Vagina (tissue), 2 donors: ENCODE results near the gene PDE4D. TPM values are rescaled to one million over a fixed set of nuclear protein-coding genes. Genes with fewer than 3 reads are reported as not detected.
"Not testable (repeated sequence)": the region's sequence is repeated elsewhere in the genome, so short reads cannot be mapped to it uniquely, and the experiment has no call there.

Experiments used
- DNase-seq, 2 donors: peaks; one replicate each; pipeline ENCODE4 v3.0.0-alpha.2; 2017; ENCODE audit errors: extremely low spot score in 2 of 2
- H3K27ac ChIP-seq: fragments of 200-600 bp; sonication (generic); one replicate; pipeline ENCODE4 v1.5.1; 2019
- H3K27me3 ChIP-seq: fragments of 200-600 bp; sonication (generic); one replicate; pipeline ENCODE4 v1.5.1; 2019
- H3K36me3 ChIP-seq, 2 donors: fragments of 200-600 bp; sonication (generic); one replicate each; pipeline ENCODE4 v1.5.1; 2017 to 2019
- H3K4me1 ChIP-seq: fragments of 200-600 bp; sonication (generic); one replicate; pipeline ENCODE4 v1.5.1; 2019
- H3K4me3 ChIP-seq, 2 donors: fragments of 200-600 bp; sonication (generic); 1 replicate in 1 of 2; 2 replicates in 1 of 2; pipeline ENCODE4 v1.5.1; 2016 to 2019
- H3K9me3 ChIP-seq: fragments of 200-600 bp; sonication (generic); one replicate; pipeline ENCODE4 v1.5.1; 2019
- CTCF ChIP-seq, 3 experiments: fragments of 450-650 bp in 2 of 3; fragments of 200-600 bp in 1 of 3; sonication (generic) in 1 of 3; IDR thresholded peaks; one replicate each; pipeline ENCODE4 v1.5.1; 2017 to 2019; ENCODE audit warnings: antibody characterized with exemption in 3 of 3, mild to moderate bottlenecking in 2 of 3, moderate library complexity in 2 of 3
- POLR2A ChIP-seq, 2 donors: fragments of 450-650 bp; IDR thresholded peaks; one replicate each; pipeline ENCODE4 v1.6.1; 2017; ENCODE audit warnings: antibody characterized with exemption in 2 of 2, mild to moderate bottlenecking in 2 of 2, moderate library complexity in 2 of 2
- POLR2AphosphoS5 ChIP-seq, 2 donors: sonication (generic); formaldehyde crosslinking; IDR thresholded peaks; one replicate each; pipeline ENCODE4 v1.9.0; 2017; ENCODE audit warnings: antibody characterized with exemption in 2 of 2, mild to moderate bottlenecking in 2 of 2, low read depth in 1 of 2; ENCODE audit not compliant: insufficient read depth in 1 of 2
- intact Hi-C: fragments of 100-400 bp; cut with DNase I; formaldehyde crosslinking; loops from one replicate; pipeline ENCODE4 v1.15.1; 2023
- total RNA-seq: library from RNA; depleted of rRNA; stranded (reverse); fragments of >200 nt; gene quantifications from one replicate; pipeline ENCODE4 v1.2.3, GENCODE V29; 2016

Gene PDE4D
- total RNA-seq, 1 donor from 2014 or later = 86.9 TPM

DNA sequence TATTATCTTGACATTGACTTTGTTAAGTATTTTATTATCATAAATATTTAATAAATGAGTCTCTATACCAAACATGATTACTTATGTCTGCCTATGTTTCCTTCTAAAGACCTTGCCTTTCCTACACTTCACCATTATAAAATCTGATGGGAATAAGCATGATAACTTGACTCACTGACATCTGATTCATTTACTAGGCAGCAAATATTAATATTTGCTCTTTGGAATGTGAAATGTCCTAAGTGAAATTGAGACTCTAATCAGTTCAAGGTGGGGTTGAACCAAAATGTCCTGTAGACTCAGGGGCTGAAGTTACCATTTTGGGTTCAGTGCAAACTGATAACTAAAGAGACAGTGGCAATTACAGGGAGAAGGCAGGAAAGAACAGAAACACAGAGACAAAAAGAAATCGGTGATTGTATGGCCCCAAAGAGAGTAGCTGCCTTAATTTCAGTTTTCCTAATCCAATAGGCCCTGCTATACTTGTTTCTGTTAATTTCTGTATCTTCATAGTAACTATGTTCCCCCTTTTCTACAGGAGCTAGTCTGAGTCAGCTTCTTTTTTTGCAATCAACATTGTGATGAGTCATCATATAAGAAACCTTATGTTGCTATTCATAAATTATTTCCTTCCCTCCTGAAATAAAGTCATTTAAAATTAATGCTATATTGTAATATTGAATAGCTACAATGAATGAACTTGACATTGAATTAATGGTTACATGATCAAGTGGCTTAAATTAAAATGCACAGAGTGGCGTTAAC is 296.8 kb downstream of the PDE4D start:
- Histone ChIP-seq H3K36me3 (no peaks in the 10 kb centered on the region), H3K27ac (no peak overlapping the region), H3K9me3 (no peaks in the 10 kb centered on the region), H3K27me3 (no peaks in the 10 kb centered on the region), H3K4me3 (no peak overlapping the region), H3K4me1 (peaks cover 16% of the 10 kb centered on the region)
- DNase-seq = no peak
- TF ChIP-seq POLR2AphosphoS5 (IDR thresholded peaks at IDR 0.05; ENCODE audit: insufficient read depth in 1 of 2, low read depth in 1 of 2) (peak in 1 of 2 donors; percentile 41), POLR2A (IDR thresholded peaks at IDR 0.05) (no peak)
- intact Hi-C loops = no loop called here

GRCh38 chr5:59594118-59594517 is 299.4 kb downstream of the PDE4D start:
- intact Hi-C loops, DNase-seq, H3K9me3 ChIP-seq, H3K4me3 ChIP-seq, H3K36me3 ChIP-seq, H3K27me3 ChIP-seq, H3K27ac ChIP-seq: not testable (repeated sequence)
- H3K4me1 ChIP-seq = peaks cover 24% of the 10 kb centered on the region

GRCh38 chr5:59593439-59594007 is 300.0 kb downstream of the PDE4D start:
- H3K27ac ChIP-seq = no peak overlapping the region
- TF ChIP-seq POLR2A (IDR thresholded peaks at IDR 0.05) (no peak), CTCF (IDR thresholded peaks at IDR 0.05) (no peak), POLR2AphosphoS5 (IDR thresholded peaks at IDR 0.05; ENCODE audit: insufficient read depth in 1 of 2, low read depth in 1 of 2) (no peak)
- no peak overlapping the region for H3K4me3 ChIP-seq
- H3K4me1 ChIP-seq = peaks cover 19% of the 10 kb centered on the region
- intact Hi-C loops = no loop called here
- DNase-seq = no peak
- H3K36me3 ChIP-seq = no peaks in the 10 kb centered on the region
- no peaks in the 10 kb centered on the region for H3K27me3 ChIP-seq
- no peaks in the 10 kb centered on the region for H3K9me3 ChIP-seq

DNA sequence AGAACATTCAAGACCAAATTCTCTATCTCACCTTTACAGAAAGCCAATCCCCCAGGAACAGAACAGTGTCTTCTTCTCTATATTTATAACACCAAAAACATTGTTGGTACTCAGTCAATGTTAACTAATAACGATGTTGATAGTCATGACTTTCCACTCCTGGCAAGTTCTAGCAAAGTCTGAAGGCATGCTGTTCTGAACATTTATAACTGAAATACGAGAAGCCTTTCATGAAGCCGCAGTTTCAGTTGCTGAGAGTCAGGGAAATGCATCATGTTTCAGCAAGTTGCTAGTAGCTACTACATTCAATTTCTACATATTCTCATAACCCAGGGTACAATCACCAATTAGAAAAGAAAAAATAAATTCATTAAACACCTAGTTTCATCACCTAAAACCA is 301.4 kb downstream of the PDE4D start:
- no peak overlapping the region for H3K4me3 ChIP-seq
- intact Hi-C loops = no loop called here
- no peaks in the 10 kb centered on the region for H3K36me3 ChIP-seq
- TF ChIP-seq POLR2AphosphoS5 (IDR thresholded peaks at IDR 0.05; ENCODE audit: insufficient read depth in 1 of 2, low read depth in 1 of 2) (peak in 1 of 2 donors; percentile 73), CTCF (IDR thresholded peaks at IDR 0.05) (no peak)
- peaks cover 8% of the 10 kb centered on the region for H3K4me1 ChIP-seq
- no peaks in the 10 kb centered on the region for H3K27me3 ChIP-seq
- DNase-seq = no peak
- no peaks in the 10 kb centered on the region for H3K9me3 ChIP-seq
- H3K27ac ChIP-seq = no peak overlapping the region

GRCh38 chr5:59591162-59591561 is 302.4 kb downstream of the PDE4D start:
- no peaks in the 10 kb centered on the region for H3K27me3 ChIP-seq
- H3K9me3 ChIP-seq = no peaks in the 10 kb centered on the region
- peaks cover 8% of the 10 kb centered on the region for H3K4me1 ChIP-seq
- intact Hi-C loops = no loop called here
- H3K36me3 ChIP-seq = no peaks in the 10 kb centered on the region
- H3K27ac ChIP-seq = no peak overlapping the region
- H3K4me3 ChIP-seq = no peak overlapping the region
- TF ChIP-seq POLR2A (IDR thresholded peaks at IDR 0.05) = no peak
- peak in 1 of 2 donors; percentile 29 for TF ChIP-seq POLR2AphosphoS5 (IDR thresholded peaks at IDR 0.05; ENCODE audit: insufficient read depth in 1 of 2, low read depth in 1 of 2)
- TF ChIP-seq CTCF (IDR thresholded peaks at IDR 0.05) = no peak
- DNase-seq = no peak

- H3K36me3 ChIP-seq = no peaks in the 10 kb centered on the region
- intact Hi-C loops = no loop called here
- H3K9me3 ChIP-seq = no peaks in the 10 kb centered on the region
- no peaks in the 10 kb centered on the region for H3K27me3 ChIP-seq
- DNase-seq = no peak
- TF ChIP-seq POLR2AphosphoS5 (IDR thresholded peaks at IDR 0.05; ENCODE audit: insufficient read depth in 1 of 2, low read depth in 1 of 2) (no peak), CTCF (IDR thresholded peaks at IDR 0.05) (no peak), POLR2A (IDR thresholded peaks at IDR 0.05) (no peak)
- H3K4me3 ChIP-seq = no peak overlapping the region
- H3K27ac ChIP-seq = no peak overlapping the region
- peaks cover 8% of the 10 kb centered on the region for H3K4me1 ChIP-seq
Measured at GRCh38 chr5:59588922-59589321, 304.6 kb downstream of the PDE4D start.
